ENCODE measurements around the gene SFI1. TPM values are rescaled to one million over a fixed set of nuclear protein-coding genes. Genes with fewer than 3 reads are reported as not detected.

The SFI1 gene
- polyA plus RNA-seq, 1 donor (not counting 4 experiments of a cell fraction or from before 2014, with no cell fraction given) = 10.7 TPM

DNA sequence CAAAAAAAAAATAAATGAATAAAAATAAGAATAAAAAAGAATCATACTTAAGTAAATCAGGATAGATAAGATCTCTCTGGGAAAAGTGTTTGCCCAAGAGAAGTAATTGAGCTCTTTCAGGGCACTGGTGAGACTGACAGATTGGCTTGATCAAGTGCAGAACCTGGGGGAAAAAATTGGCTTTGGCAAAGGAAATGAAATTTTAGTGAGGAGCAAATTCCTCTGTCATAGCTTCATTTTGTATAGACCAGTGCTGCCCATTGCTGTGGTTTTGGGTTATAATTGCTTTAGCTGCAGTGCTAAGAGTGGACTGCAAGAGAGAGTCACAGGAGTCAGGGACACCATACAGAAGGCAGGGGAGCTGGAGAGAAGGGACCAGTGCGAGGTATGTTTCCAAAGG lies 35.7 kb downstream of the SFI1 start:
- H3K4me2 ChIP-seq (ENCODE audit: control insufficient read depth, extremely low read depth, insufficient read depth, low read depth, low read length) = no peak overlapping the region
- no peak for DNase-seq (ENCODE audit: low read depth, low spot score)
- H3K27me3 ChIP-seq (ENCODE audit: control insufficient read depth, extremely low read depth, insufficient read depth, low read length) = no peaks in the 10 kb centered on the region
- TF ChIP-seq, protein P1, sequence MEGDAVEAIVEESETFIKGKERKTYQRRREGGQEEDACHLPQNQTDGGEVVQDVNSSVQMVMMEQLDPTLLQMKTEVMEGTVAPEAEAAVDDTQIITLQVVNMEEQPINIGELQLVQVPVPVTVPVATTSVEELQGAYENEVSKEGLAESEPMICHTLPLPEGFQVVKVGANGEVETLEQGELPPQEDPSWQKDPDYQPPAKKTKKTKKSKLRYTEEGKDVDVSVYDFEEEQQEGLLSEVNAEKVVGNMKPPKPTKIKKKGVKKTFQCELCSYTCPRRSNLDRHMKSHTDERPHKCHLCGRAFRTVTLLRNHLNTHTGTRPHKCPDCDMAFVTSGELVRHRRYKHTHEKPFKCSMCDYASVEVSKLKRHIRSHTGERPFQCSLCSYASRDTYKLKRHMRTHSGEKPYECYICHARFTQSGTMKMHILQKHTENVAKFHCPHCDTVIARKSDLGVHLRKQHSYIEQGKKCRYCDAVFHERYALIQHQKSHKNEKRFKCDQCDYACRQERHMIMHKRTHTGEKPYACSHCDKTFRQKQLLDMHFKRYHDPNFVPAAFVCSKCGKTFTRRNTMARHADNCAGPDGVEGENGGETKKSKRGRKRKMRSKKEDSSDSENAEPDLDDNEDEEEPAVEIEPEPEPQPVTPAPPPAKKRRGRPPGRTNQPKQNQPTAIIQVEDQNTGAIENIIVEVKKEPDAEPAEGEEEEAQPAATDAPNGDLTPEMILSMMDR (optimal IDR thresholded peaks at IDR 0.05 in 1 of 3, IDR thresholded peaks at IDR 0.05 in 1 of 3, conservative IDR thresholded peaks at IDR 0.05 in 1 of 3; ENCODE audit: extremely low read depth in 1 of 3, insufficient read depth in 2 of 3, low read length in 3 of 3) = no peak
- no peak for TF ChIP-seq EZH2 (IDR thresholded peaks at IDR 0.05; ENCODE audit: low read length)
- no peaks in the 10 kb centered on the region for H3K36me3 ChIP-seq (ENCODE audit: control insufficient read depth in 2 of 2, extremely low read depth in 1 of 2, insufficient read depth in 2 of 2, low read length in 2 of 2)
- no peak overlapping the region for H3K9ac ChIP-seq (ENCODE audit: control insufficient read depth, extremely low read depth, insufficient read depth, low read length)
- H4K20me1 ChIP-seq (ENCODE audit: control insufficient read depth, extremely low read depth, insufficient read depth, low read length) = no peaks in the 10 kb centered on the region
- H3K9me3 ChIP-seq (ENCODE audit: control insufficient read depth, low read depth, low read length) = no peaks in the 10 kb centered on the region
- H3K79me2 ChIP-seq (ENCODE audit: control insufficient read depth, insufficient read depth, low read length) = no peaks in the 10 kb centered on the region
- H3K4me3 ChIP-seq (ENCODE audit: control insufficient read depth in 2 of 3, extremely low read depth in 1 of 3, insufficient read depth in 2 of 3, low read depth in 1 of 3, low read length in 3 of 3) = no peak overlapping the region
- H2AFZ ChIP-seq (ENCODE audit: control insufficient read depth, low read length) = no peak overlapping the region
- dilution Hi-C loops (cut with MboI; ENCODE audit: extremely low pct_ligation_motif_present, low sequenced_read_pairs) = no loop called here
- no peak overlapping the region for H3K27ac ChIP-seq (ENCODE audit: control insufficient read depth, insufficient read depth, low read length)
- no peaks in the 10 kb centered on the region for H3K4me1 ChIP-seq (ENCODE audit: control insufficient read depth, extremely low read depth, insufficient read depth, low read length)
- no peaks in the 10 kb centered on the region for H3K9me1 ChIP-seq (ENCODE audit: control insufficient read depth, extremely low read depth, insufficient read depth, low read length)
- no peak for FAIRE-seq

DNA sequence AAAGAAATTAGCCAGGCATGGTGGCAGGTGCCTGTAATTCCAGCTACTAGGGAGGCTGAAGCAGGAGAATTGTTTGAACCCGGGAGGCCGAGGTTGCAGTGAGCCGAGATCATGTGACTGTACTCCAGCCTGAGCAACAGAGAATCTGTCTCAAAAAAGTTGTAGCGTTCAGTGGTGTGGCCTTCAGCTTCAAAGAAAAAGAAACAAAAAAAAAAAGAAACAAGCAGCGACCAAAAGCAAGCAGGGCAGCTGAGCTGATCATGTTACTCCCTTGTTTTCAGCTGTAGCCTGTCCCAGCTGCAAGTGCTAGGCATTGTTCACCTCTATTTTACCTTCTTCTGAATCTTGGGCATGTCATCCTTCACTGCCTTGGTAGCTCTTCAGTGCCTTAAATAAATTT lies 37.0 kb downstream of the SFI1 start:
- Histone ChIP-seq H2AFZ (ENCODE audit: control insufficient read depth, low read length) (no peak overlapping the region), H3K36me3 (ENCODE audit: control insufficient read depth in 2 of 2, extremely low read depth in 1 of 2, insufficient read depth in 2 of 2, low read length in 2 of 2) (no peaks in the 10 kb centered on the region), H3K4me3 (ENCODE audit: control insufficient read depth in 2 of 3, extremely low read depth in 1 of 3, insufficient read depth in 2 of 3, low read depth in 1 of 3, low read length in 3 of 3) (no peak overlapping the region), H3K9ac (ENCODE audit: control insufficient read depth, extremely low read depth, insufficient read depth, low read length) (no peak overlapping the region), H3K27me3 (ENCODE audit: control insufficient read depth, extremely low read depth, insufficient read depth, low read length) (no peaks in the 10 kb centered on the region), H3K9me1 (ENCODE audit: control insufficient read depth, extremely low read depth, insufficient read depth, low read length) (no peaks in the 10 kb centered on the region), H3K27ac (ENCODE audit: control insufficient read depth, insufficient read depth, low read length) (no peak overlapping the region), H3K4me1 (ENCODE audit: control insufficient read depth, extremely low read depth, insufficient read depth, low read length) (no peaks in the 10 kb centered on the region), H3K9me3 (ENCODE audit: control insufficient read depth, low read depth, low read length) (no peaks in the 10 kb centered on the region), H4K20me1 (ENCODE audit: control insufficient read depth, extremely low read depth, insufficient read depth, low read length) (no peaks in the 10 kb centered on the region), H3K79me2 (ENCODE audit: control insufficient read depth, insufficient read depth, low read length) (no peaks in the 10 kb centered on the region), H3K4me2 (ENCODE audit: control insufficient read depth, extremely low read depth, insufficient read depth, low read depth, low read length) (no peak overlapping the region)
- DNase-seq (ENCODE audit: low read depth, low spot score) (no peak), FAIRE-seq (no peak)
- dilution Hi-C loops (cut with MboI; ENCODE audit: extremely low pct_ligation_motif_present, low sequenced_read_pairs) = no loop called here
- TF ChIP-seq EZH2 (IDR thresholded peaks at IDR 0.05; ENCODE audit: low read length) = no peak
- TF ChIP-seq, protein P1 (optimal IDR thresholded peaks at IDR 0.05 in 1 of 3, IDR thresholded peaks at IDR 0.05 in 1 of 3, conservative IDR thresholded peaks at IDR 0.05 in 1 of 3; ENCODE audit: extremely low read depth in 1 of 3, insufficient read depth in 2 of 3, low read length in 3 of 3) = no peak
